Osteocyte (in vitro differentiated cells): ENCODE results near the gene GRAMD1C. TPM values are rescaled to one million over a fixed set of nuclear protein-coding genes. Genes with fewer than 3 reads are reported as not detected.

Experiments
- DNase-seq: peaks from one replicate; pipeline ENCODE4 v3.0.0; 2021; ENCODE audit warnings: mixed read lengths; ENCODE audit not compliant: unreplicated experiment; ENCODE audit errors: extremely low spot score
- H3K27ac Mint-ChIP-seq: one replicate; pipeline ENCODE4 v1.8.0; 2021; ENCODE audit warnings: mild to moderate bottlenecking, mixed read lengths; ENCODE audit not compliant: unreplicated experiment
- H3K27me3 Mint-ChIP-seq: one replicate; pipeline ENCODE4 v1.8.0; 2021; ENCODE audit warnings: mixed read lengths; ENCODE audit not compliant: unreplicated experiment
- H3K36me3 Mint-ChIP-seq: one replicate; pipeline ENCODE4 v1.8.0; 2021; ENCODE audit warnings: mixed read lengths; ENCODE audit not compliant: unreplicated experiment
- H3K4me1 Mint-ChIP-seq: one replicate; pipeline ENCODE4 v1.8.0; 2021; ENCODE audit warnings: mixed read lengths; ENCODE audit not compliant: unreplicated experiment
- H3K4me3 Mint-ChIP-seq: one replicate; pipeline ENCODE4 v1.8.0; 2021; ENCODE audit warnings: mild to moderate bottlenecking, moderate library complexity, mixed read lengths; ENCODE audit not compliant: unreplicated experiment
- H3K9me3 Mint-ChIP-seq: one replicate; pipeline ENCODE4 v1.8.0; 2021; ENCODE audit warnings: mixed read lengths; ENCODE audit not compliant: unreplicated experiment
- CTCF ChIP-seq: fragments of 200-600 bp; sonication (generic); IDR thresholded peaks from 2 replicates; pipeline ENCODE4 v1.5.0; 2021; ENCODE audit warnings: antibody characterized with exemption, mild to moderate bottlenecking, moderate library complexity
- total RNA-seq: library from RNA; stranded (reverse); gene quantifications from 2 replicates; pipeline ENCODE4 v1.2.1, GENCODE V29; 2021

The GRAMD1C gene
- total RNA-seq, 1 donor from 2014 or later = 1.3 TPM

- no peak for TF ChIP-seq CTCF
- no peaks in the 10 kb centered on the region for H3K27me3 Mint-ChIP-seq
- H3K4me3 Mint-ChIP-seq = no peak overlapping the region
- no peak overlapping the region for H3K27ac Mint-ChIP-seq
- DNase-seq = no peak
- no peaks in the 10 kb centered on the region for H3K4me1 Mint-ChIP-seq
- no peaks in the 10 kb centered on the region for H3K36me3 Mint-ChIP-seq
- no peaks in the 10 kb centered on the region for H3K9me3 Mint-ChIP-seq
Observed at GRCh38 chr3:113885050-113885449, 46.5 kb downstream of the GRAMD1C start.

- H3K9me3 Mint-ChIP-seq = no peaks in the 10 kb centered on the region
- no peaks in the 10 kb centered on the region for H3K27me3 Mint-ChIP-seq
- H3K4me1 Mint-ChIP-seq = no peaks in the 10 kb centered on the region
- no peak for TF ChIP-seq CTCF
- no peak for DNase-seq
- no peaks in the 10 kb centered on the region for H3K36me3 Mint-ChIP-seq
- no peak overlapping the region for H3K27ac Mint-ChIP-seq
- H3K4me3 Mint-ChIP-seq = no peak overlapping the region
Observed at GRCh38 chr3:113890256-113890900, 51.8 kb downstream of the GRAMD1C start.

GRCh38 chr3:113894927-113895326 lies 56.3 kb downstream of the GRAMD1C start:
- Mint-ChIP-seq H3K27me3 (peaks cover 14% of the 10 kb centered on the region), H3K4me1 (no peaks in the 10 kb centered on the region)
- TF ChIP-seq CTCF = no peak

GRCh38 chr3:113895964-113896363 lies 57.4 kb downstream of the GRAMD1C start:
- Mint-ChIP-seq H3K4me3 (no peak overlapping the region), H3K36me3 (no peaks in the 10 kb centered on the region), H3K4me1 (no peaks in the 10 kb centered on the region), H3K27ac (no peak overlapping the region), H3K9me3 (no peaks in the 10 kb centered on the region), H3K27me3 (peaks cover 14% of the 10 kb centered on the region)
- no peak for DNase-seq
- no peak for TF ChIP-seq CTCF

More at GRCh38 chr3:113894927-113895326, 56.3 kb downstream of the GRAMD1C start:
- no peaks in the 10 kb centered on the region for H3K36me3 Mint-ChIP-seq
- DNase-seq = no peak
- H3K27ac Mint-ChIP-seq = no peak overlapping the region
- no peaks in the 10 kb centered on the region for H3K9me3 Mint-ChIP-seq
- H3K4me3 Mint-ChIP-seq = no peak overlapping the region

- peaks cover 19% of the 10 kb centered on the region for H3K27me3 Mint-ChIP-seq
- no peak overlapping the region for H3K27ac Mint-ChIP-seq
- H3K4me1 Mint-ChIP-seq = no peaks in the 10 kb centered on the region
- no peak overlapping the region for H3K4me3 Mint-ChIP-seq
- H3K9me3 Mint-ChIP-seq = no peaks in the 10 kb centered on the region
- H3K36me3 Mint-ChIP-seq = no peaks in the 10 kb centered on the region
- no peak for DNase-seq
- no peak for TF ChIP-seq CTCF
Observed at GRCh38 chr3:113896930-113897329, 58.3 kb downstream of the GRAMD1C start.
